Keratinocyte (primary cell): ENCODE measurements around the gene MBP. TPM values are rescaled to one million over a fixed set of nuclear protein-coding genes. Genes with fewer than 3 reads are reported as not detected.

ENCODE experiments used
- DNase-seq: peaks from one replicate; pipeline ENCODE4 v3.0.0-alpha.2; 2011; ENCODE audit warnings: low read depth, missing footprints, low spot score
- FAIRE-seq: peaks from 2 replicates; lab custom pipeline; 2011; peaks lifted over from hg19 to GRCh38; lab: Jason Lieb, UNC
- H2AFZ ChIP-seq: 2 replicates; pipeline ENCODE4 v1.6.0; 2012; ENCODE audit warnings: low read length, control low read depth, inconsistent platforms; ENCODE audit not compliant: control insufficient read depth
- H3K27ac ChIP-seq: 2 replicates; pipeline ENCODE4 v1.5.1; 2011; ENCODE audit warnings: low read length; ENCODE audit not compliant: control insufficient read depth, insufficient read depth
- H3K27me3 ChIP-seq: 3 replicates; pipeline ENCODE4 v1.6.0; 2011; ENCODE audit warnings: low read length; ENCODE audit not compliant: control insufficient read depth, insufficient read depth; ENCODE audit errors: extremely low read depth
- H3K36me3 ChIP-seq, 2 experiments: 2 replicates in 1 of 2; 3 replicates in 1 of 2; pipeline ENCODE4 v1.5.1; 2011; ENCODE audit warnings: low read length in 2 of 2, mild to moderate bottlenecking in 1 of 2; ENCODE audit not compliant: control insufficient read depth in 2 of 2, insufficient read depth in 2 of 2; ENCODE audit errors: extremely low read depth in 1 of 2
- H3K4me1 ChIP-seq: 3 replicates; pipeline ENCODE4 v1.5.1; 2011; ENCODE audit warnings: low read length; ENCODE audit not compliant: control insufficient read depth, insufficient read depth; ENCODE audit errors: extremely low read depth
- H3K4me2 ChIP-seq: 3 replicates; pipeline ENCODE4 v1.6.0; 2011; ENCODE audit warnings: low read depth, low read length; ENCODE audit not compliant: control insufficient read depth, insufficient read depth; ENCODE audit errors: extremely low read depth
- H3K4me3 ChIP-seq, 3 experiments: fragments of 200-600 bp in 1 of 3; sonication (generic) in 1 of 3; 2 replicates in 2 of 3; 3 replicates in 1 of 3; pipeline ENCODE4 v1.5.1; 2011 to 2016; ENCODE audit warnings: low read length in 3 of 3, mild to moderate bottlenecking in 3 of 3, control low read depth in 2 of 3, inconsistent platforms in 1 of 3, low read depth in 1 of 3, mixed read lengths in 1 of 3, mixed run types in 1 of 3, moderate library complexity in 1 of 3; ENCODE audit not compliant: control insufficient read depth in 2 of 3, insufficient read depth in 2 of 3; ENCODE audit errors: extremely low read depth in 1 of 3
- H3K79me2 ChIP-seq: 2 replicates; pipeline ENCODE4 v1.6.0; 2012; ENCODE audit warnings: low read length; ENCODE audit not compliant: control insufficient read depth, insufficient read depth
- H3K9ac ChIP-seq: 3 replicates; pipeline ENCODE4 v1.6.0; 2011; ENCODE audit warnings: low read length; ENCODE audit not compliant: control insufficient read depth, insufficient read depth; ENCODE audit errors: extremely low read depth
- H3K9me1 ChIP-seq: 3 replicates; pipeline ENCODE4 v1.6.0; 2011; ENCODE audit warnings: low read length; ENCODE audit not compliant: control insufficient read depth, insufficient read depth; ENCODE audit errors: extremely low read depth
- H3K9me3 ChIP-seq: 2 replicates; pipeline ENCODE4 v1.5.1; 2012; ENCODE audit warnings: low read depth, low read length; ENCODE audit not compliant: control insufficient read depth
- H4K20me1 ChIP-seq: 3 replicates; pipeline ENCODE4 v1.6.0; 2011; ENCODE audit warnings: low read length; ENCODE audit not compliant: control insufficient read depth, insufficient read depth; ENCODE audit errors: extremely low read depth
- EZH2 ChIP-seq: IDR thresholded peaks from one replicate; pipeline ENCODE4 v1.6.1; 2012; ENCODE audit warnings: inconsistent platforms, mild to moderate bottlenecking, low read length, moderate library complexity
- dilution Hi-C: fragments of 300-500 bp; cut with MboI; formaldehyde crosslinking; loops from one replicate; pipeline ENCODE4 v1.7.0; 2020; ENCODE audit warnings: low sequenced_read_pairs; ENCODE audit not compliant: extremely low pct_ligation_motif_present
- polyA plus RNA-seq, 5 experiments: library from polyadenylated mRNA; depleted of rRNA in 3 of 5; stranded (reverse) in 3 of 5; stranded (forward) in 1 of 5; unstranded in 1 of 5; fragments of >200 nt; gene quantifications; 1 replicate in 1 of 5; 2 replicates in 3 of 5; 3 replicates in 1 of 5; pipeline versions ENCODE4 v1.2.1 to v1.2.3, GENCODE V29; 2011 to 2012; ENCODE audit warnings: missing spikeins in 2 of 5, low read depth in 1 of 5, low replicate concordance in 1 of 5
- TF ChIP-seq, protein P1 (sequence below), 3 experiments: IDR thresholded peaks in 1 of 3; conservative IDR thresholded peaks in 1 of 3; optimal IDR thresholded peaks in 1 of 3; 2 replicates in 2 of 3; 3 replicates in 1 of 3; pipeline versions ENCODE3 to v1.5.1; 2011; ENCODE audit warnings: low read length in 3 of 3, mild to moderate bottlenecking in 3 of 3, moderate library complexity in 2 of 3, control low read depth in 1 of 3, inconsistent platforms in 1 of 3; ENCODE audit not compliant: insufficient read depth in 2 of 3; ENCODE audit errors: extremely low read depth in 1 of 3

Gene MBP
- polyA plus RNA-seq, 1 donor (not counting 4 experiments of a cell fraction or from before 2014, with no cell fraction given) = 38.7 TPM

GRCh38 chr18:77101410-77102258 lies 30.9 kb downstream of the MBP start:
- Histone ChIP-seq H3K27me3 (no peaks in the 10 kb centered on the region), H3K27ac (peak overlapping the region; percentile 100), H3K4me3 (peak overlapping the region in 2 of 3 experiments; percentile 59 to 67), H3K9me1 (no peaks in the 10 kb centered on the region), H3K4me1 (peaks cover 65% of the 10 kb centered on the region), H2AFZ (peak overlapping the region; percentile 69), H3K4me2 (peak overlapping the region; percentile 92), H3K79me2 (peaks cover 37% of the 10 kb centered on the region), H3K36me3 (peaks cover 12 to 28% of the 10 kb centered on the region in 2 experiments), H4K20me1 (no peaks in the 10 kb centered on the region), H3K9me3 (no peaks in the 10 kb centered on the region), H3K9ac (peak overlapping the region; percentile 93)
- FAIRE-seq (peak; percentile 99), DNase-seq (peak; percentile 83)
- dilution Hi-C loops = no loop called here
- TF ChIP-seq, protein P1, sequence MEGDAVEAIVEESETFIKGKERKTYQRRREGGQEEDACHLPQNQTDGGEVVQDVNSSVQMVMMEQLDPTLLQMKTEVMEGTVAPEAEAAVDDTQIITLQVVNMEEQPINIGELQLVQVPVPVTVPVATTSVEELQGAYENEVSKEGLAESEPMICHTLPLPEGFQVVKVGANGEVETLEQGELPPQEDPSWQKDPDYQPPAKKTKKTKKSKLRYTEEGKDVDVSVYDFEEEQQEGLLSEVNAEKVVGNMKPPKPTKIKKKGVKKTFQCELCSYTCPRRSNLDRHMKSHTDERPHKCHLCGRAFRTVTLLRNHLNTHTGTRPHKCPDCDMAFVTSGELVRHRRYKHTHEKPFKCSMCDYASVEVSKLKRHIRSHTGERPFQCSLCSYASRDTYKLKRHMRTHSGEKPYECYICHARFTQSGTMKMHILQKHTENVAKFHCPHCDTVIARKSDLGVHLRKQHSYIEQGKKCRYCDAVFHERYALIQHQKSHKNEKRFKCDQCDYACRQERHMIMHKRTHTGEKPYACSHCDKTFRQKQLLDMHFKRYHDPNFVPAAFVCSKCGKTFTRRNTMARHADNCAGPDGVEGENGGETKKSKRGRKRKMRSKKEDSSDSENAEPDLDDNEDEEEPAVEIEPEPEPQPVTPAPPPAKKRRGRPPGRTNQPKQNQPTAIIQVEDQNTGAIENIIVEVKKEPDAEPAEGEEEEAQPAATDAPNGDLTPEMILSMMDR (optimal IDR thresholded peaks at IDR 0.05 in 1 of 3, IDR thresholded peaks at IDR 0.05 in 1 of 3, conservative IDR thresholded peaks at IDR 0.05 in 1 of 3; ENCODE audit: extremely low read depth in 1 of 3, insufficient read depth in 2 of 3, low read length in 3 of 3) = no peak
- TF ChIP-seq EZH2 = no peak

DNA sequence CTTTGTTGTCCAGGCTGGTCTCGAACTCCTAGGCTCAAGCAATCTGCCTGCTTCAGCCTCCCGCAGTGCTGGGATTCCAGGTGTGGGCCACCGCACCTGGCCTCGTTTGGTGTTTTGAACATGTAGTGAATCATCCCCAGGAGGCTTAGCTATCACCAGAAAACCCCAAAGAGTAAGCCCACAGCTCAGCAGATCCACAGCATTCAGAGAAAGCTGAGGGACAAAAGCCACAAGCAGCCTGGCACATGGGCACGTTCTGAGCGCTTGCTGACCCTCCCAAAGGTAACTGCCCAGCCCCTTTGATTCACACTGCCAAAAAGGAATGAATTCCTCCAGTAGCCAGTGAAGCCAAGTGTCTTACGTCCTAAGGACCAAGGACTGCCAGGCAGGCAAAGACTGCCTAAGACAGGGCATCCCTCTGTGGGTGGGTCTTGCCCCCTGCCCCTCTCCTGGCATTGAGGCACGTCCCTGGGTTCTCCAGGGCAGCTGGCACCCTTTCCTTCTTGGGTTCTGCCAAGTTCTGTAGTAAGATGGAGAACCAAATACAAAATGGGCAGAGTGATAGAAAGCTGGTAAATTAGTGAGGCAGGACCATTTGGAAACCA lies 31.7 kb downstream of the MBP start:
- no peaks in the 10 kb centered on the region for H4K20me1 ChIP-seq
- FAIRE-seq (peak; percentile 92), DNase-seq (peak; percentile 36)
- peaks cover 12 to 25% of the 10 kb centered on the region in 2 experiments for H3K36me3 ChIP-seq
- H3K9me3 ChIP-seq = no peaks in the 10 kb centered on the region
- no peaks in the 10 kb centered on the region for H3K9me1 ChIP-seq
- peaks cover 61% of the 10 kb centered on the region for H3K4me1 ChIP-seq
- H3K27me3 ChIP-seq = no peaks in the 10 kb centered on the region
- TF ChIP-seq, protein P1 (optimal IDR thresholded peaks at IDR 0.05 in 1 of 3, IDR thresholded peaks at IDR 0.05 in 1 of 3, conservative IDR thresholded peaks at IDR 0.05 in 1 of 3; ENCODE audit: extremely low read depth in 1 of 3, insufficient read depth in 2 of 3, low read length in 3 of 3) = no peak
- no peak for TF ChIP-seq EZH2
- dilution Hi-C loops = no loop called here
- peak overlapping the region in 2 of 3 experiments; percentile 59 to 67 for H3K4me3 ChIP-seq
- no peak overlapping the region for H2AFZ ChIP-seq
- peaks cover 30% of the 10 kb centered on the region for H3K79me2 ChIP-seq
- peak overlapping the region; percentile 100 for H3K27ac ChIP-seq
- peak overlapping the region; percentile 93 for H3K9ac ChIP-seq
- H3K4me2 ChIP-seq = peak overlapping the region; percentile 92
